VCaP (cell line): Measurements from ENCODE around the gene KAT8.
A peak's percentile ranks its signal among the peaks of the same experiment; 100 is the strongest.

Experiments used
- H3K27ac ChIP-seq: fragments of 450-650 bp; 2 replicates; pipeline ENCODE4 v1.5.1; 2017
- CTCF ChIP-seq: fragments of 450-650 bp; conservative IDR thresholded peaks from 2 replicates; pipeline ENCODE4 v1.5.1; 2017; ENCODE audit warnings: mild to moderate bottlenecking, moderate library complexity

Gene KAT8

GRCh38 chr16:31110106-31111034 lies 7.1 kb upstream of the KAT8 start:
- TF ChIP-seq CTCF, result no peak
- H3K27ac ChIP-seq, result no peak overlapping the region

DNA sequence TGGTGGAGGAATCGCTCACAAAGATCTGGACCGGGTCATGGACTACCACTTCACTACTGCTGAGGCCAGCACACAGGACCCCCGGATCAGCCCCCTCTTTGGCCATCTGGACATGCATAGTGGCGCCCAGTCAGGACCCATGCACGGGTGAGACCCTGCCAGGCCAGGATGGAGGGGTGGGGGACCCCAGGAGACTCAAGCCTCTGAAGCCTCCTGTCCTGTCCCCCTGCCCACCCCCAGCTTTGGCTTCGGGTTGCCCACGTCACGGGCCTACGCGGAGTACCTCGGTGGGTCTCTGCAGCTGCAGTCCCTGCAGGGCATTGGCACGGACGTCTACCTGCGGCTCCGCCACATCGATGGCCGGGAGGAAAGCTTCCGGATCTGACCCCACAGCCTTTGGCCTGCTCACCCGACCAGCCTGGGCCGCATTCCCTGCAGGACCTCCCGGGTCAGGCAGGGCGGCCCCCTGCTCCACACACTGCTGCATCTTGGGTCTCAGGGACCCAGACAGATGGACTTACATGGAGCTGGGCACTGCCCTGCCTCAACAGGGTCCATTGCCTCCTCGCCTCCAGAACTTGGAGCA lies 5.5 kb upstream of the KAT8 start:
- H3K27ac ChIP-seq, result no peak overlapping the region
- TF ChIP-seq CTCF, result no peak

- H3K27ac ChIP-seq, result no peak overlapping the region
Observed at GRCh38 chr16:31112711-31113110, 4.8 kb upstream of the KAT8 start.

DNA sequence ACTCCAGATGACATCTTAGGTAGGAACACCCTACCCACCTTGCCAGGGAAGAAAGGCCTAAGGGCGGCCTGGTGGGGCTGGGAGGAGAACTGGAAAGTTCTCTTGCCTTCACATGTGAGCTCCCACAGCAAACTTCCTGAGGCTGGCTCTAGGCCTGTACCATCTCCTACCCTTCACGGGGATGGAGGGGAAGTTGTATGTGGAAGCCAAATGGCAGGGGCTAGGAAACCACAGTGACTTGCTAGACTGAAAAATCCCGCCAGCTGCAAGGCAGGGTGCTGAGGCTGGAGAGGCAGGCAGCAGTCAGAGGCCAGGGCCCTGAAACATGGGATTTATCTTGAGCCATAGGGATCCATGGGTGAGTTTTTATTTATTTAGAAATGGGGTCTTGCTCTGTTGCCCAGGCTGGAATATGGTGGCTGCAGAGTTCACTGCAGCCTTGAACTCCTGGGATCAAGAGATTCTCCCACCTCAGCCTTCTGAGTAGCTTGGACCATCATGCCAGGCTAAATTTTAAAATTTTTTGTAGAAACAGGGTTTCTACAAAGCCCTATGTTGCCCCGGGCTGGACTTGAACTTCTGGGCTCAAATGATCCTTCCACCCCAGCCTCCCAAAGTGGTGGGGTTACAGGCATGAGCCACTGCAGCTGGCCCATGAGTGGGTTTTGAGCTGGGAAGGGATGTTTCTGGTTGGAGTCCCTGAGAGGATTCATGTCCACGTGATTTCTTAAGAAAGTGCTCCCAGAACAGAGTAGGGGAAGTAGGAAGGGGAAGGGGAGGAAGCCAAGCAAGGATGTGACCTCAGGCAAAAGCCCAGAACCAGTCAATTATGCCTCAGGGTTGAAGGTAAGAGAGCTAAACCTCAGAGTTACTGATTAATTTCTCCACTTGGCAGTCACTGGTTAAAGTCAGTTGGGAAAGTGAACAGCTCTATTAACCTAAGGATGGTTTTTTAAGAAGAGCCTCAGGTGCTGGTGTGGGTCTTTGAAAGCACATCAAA lies 4.0 kb upstream of the KAT8 start:
- H3K27ac ChIP-seq, result no peak overlapping the region

More at GRCh38 chr16:31112711-31113110, 4.8 kb upstream of the KAT8 start:
- TF ChIP-seq CTCF, result no peak

DNA sequence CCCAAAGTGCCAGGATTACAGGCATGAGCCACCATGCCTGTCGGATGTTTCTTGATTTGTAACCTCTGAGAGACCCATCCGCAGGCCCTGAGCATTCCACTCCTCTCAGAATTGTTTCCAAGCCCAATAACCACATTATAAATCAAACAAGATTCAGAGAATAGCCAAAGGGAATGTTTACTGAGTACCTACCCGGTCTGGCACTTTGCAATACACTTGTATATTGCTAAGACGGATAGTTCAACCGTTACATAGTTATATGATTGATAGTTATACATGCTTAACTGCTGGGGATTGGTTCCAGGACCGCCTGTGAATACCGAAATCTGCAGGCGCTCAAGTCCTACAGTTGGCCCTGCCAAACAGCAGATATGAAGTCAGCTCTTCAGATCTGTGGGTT lies 3.0 kb upstream of the KAT8 start:
- TF ChIP-seq CTCF, result no peak
- H3K27ac ChIP-seq, result no peak overlapping the region

More for the DNA sequence above, 4.0 kb upstream of the KAT8 start:
- TF ChIP-seq CTCF, result no peak

GRCh38 chr16:31118223-31119155 lies 1.0 kb downstream of the KAT8 start:
- TF ChIP-seq CTCF, result no peak
- H3K27ac ChIP-seq, result peak overlapping the region; percentile 81
